ENCODE measurements around the gene CBFA2T2.
A peak's percentile ranks its signal among the peaks of the same experiment; 100 is the strongest.
"Not testable (repeated sequence)": the region's sequence is repeated elsewhere in the genome, so short reads cannot be mapped to it uniquely, and the experiment has no call there.

Gene CBFA2T2

DNA sequence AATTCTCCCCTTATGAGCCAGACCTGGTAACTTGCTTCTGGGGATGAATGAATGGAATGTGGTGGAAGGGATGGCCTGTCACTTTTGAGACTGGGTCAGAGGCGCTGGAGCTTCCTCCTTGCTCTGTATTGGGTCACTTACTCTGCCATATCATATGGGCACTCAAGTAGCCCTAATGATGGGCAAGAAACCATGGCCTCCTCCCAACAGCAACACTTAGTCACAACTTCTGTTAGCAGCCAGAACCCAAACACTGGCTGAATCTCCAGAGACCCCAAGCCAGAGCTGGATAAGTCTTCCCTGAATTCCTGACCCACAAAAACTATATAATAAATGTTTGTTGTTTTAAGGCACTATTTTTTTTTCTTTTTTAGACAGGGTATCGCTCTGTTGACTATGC lies 190.8 kb downstream of the CBFA2T2 start:
- DNase-seq (ENCODE audit: low spot score): no peak

DNA sequence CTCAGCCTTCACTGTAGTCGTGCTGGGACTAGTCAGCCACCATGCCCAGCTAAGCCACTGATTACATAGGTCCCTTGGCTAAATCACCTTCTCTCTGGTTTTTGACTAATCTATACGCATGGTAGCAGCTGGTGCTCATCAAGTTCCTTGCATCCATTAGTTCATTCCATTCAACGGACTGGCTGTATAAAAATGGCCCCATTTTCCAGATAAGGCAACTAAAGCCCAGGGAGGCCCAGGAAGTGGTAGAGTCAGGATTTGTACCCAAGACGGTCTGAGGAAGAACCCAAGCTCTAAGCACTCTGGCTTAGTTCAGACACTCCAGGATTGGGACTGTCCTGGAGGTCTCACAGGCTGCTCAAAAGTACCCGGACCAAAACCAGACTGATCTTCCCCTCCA lies 191.4 kb downstream of the CBFA2T2 start:
- DNase-seq (ENCODE audit: low spot score): no peak

DNA sequence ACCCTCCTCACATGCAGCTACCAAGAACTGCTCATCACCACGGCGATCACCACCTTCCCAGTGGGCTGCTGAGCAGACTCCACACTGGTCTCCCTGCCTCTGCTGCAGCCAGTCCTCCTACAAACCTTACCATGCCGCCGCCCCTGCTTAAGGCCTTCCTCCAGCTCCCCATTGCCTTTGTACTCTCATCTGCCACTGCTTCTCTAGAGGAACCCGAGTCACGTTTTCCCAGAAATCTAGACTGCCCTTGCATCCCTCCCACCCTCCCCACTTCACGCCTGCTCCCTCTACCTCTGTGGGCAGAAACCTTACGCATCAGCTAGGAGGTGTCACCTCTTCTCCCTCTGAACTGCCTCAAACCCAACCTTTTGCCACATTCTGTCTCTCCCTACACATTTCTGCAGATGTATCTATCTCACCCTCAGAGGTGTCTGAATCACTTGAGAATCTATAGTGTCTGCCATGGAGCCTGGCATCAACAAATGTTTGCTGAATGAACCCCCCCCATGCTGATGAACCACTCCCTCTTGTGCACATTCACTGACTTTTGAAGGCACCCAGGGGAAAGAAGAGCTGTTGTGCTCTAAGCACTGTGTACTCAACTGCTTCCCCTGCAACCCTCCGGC lies 191.9 kb downstream of the CBFA2T2 start:
- DNase-seq (ENCODE audit: low spot score): no peak

DNA sequence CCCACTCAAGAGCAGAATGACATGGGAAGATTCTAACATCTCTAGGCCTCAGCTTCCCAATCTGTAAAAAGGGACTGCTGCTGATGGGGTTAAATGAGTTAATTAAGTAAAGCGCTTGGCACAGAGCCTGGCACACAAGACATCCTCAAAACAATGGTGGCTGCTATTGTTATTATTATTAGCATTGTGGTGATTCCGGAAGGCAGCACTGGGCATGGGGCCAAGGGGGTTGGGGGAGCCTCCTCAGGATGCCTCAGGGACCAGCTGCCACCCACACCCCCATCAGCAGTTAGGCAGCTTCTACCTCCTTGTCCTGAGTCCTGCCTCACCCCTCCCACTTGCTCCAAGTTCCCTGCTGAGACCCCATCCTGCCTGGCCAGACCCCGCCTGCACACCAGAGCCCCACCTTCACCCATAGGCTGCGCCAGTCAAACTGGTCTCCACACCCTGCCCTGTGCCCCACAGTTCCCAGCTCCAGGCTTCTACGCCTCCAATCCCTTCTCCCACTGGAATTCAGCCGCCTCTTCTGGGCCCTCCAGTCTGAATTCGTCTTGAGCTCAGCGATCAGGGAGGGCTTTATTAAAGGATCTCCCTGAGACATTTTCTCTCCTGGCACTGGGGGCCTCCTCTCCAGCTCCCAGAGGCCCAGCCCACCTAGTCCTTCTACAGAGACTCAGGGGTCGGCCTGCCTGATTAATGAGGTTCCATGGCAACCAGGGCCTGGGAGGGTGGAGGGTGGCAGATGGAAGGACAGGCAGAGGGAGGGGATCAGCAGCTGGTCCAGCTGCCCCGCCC lies 194.8 kb downstream of the CBFA2T2 start:
- no peak for DNase-seq (ENCODE audit: low spot score)

DNA sequence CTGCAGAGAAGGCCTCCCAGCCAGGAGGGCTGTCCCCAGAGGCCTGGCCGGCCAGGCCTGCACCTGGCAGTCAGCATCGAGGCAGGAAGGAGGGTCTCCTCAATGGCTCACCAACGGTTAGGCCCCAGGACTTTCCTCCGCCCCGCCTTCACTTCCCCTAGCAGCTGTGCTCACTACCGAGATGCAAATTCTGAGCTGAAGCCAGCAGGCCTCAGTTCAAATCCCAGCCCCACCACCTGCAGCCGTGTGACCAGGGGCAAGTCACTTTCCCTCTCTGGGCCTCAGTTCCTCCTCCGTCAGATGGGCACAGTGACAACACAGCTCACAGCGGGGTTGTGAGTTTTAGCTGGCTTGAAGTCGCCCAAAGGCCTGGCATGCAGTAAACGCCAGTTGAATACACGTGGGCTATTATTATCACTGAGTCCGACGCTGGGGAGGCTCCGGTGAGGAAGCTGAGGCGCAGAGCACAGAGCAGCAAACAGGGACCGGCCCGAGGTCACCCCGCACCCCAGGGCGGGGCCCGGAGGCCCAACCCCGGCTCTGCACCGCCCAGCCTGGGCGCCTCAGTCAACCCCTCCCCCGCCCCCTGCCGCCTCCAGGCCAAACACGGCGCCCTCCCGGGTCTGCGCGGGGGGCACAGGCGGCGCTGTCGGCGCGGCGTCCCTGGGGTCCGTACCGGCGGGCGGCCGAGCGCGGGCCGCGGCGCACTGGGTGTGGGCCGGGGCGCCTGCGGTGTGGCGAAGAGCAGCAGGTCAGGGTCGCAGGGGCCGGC lies 195.6 kb downstream of the CBFA2T2 start:
- no peak for DNase-seq (ENCODE audit: low spot score)

DNA sequence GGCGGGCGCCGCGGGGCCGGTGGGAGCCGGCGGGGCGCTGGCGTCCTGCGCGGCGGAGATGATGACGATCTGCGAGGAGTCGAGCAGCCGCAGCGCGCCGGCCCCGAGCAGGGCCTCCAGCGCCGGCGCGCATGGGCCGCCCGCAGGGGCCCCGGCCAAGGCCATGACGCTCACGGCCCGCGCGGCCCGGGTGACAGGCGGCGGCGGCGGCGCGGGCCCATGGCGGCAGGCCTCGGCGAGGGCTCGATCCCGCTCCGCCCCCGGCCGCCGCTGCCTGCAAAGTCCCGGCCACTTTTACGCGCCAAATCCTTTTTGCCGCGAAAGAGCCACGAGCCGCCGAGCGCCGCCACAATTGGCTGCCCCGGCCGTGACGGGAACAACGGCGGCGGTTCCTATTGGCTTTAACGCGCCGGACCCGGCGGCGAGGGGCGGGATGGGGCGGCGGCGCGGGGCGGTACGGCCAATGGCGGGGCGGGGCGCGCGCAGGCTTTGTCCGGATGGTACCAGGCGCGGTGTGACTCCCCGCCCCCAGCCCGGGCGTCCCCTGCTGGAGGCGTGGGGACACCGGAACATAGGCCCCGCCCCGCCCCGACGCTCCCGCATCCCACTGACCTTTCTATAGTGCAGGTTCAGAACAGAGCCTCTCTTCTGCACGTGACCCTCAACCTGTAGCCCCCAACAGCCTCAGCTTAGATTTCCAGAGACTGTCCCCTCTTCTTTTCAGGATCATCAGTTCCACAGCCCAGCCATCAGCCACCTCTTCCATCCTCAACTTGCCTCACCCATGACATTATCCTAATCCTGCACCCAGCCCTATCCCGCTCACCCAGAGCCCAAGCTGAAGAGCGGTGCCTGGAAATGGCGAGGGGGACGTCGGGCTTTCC lies 196.4 kb downstream of the CBFA2T2 start, which contains the start of gene E2F1:
Gene E2F1, minus strand, starts transcription at position 286 of the 884 bp plus-strand sequence. Its CDS starts 121 bp downstream, at position 165.
- peak; percentile 90 for DNase-seq (ENCODE audit: low spot score)

DNA sequence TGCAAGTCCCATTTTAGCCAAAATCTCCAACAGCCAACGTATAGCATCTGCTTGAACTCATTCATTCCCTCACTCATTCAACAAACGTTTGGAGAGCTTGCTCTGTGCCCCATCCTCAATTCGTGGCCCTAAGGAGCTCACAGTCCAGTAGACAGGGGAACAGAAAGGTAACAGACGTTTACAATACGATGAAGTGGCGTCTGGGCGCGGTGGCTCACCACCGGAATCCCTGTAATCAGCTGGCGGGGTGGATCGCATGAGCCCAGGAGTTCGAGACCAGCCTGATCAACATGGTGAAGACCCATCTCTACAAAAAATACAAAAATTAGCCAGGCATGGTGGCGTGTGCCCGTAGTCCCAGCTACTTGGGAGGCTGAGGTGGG lies 197.1 kb downstream of the CBFA2T2 start:
- DNase-seq (ENCODE audit: low spot score): no peak

DNA sequence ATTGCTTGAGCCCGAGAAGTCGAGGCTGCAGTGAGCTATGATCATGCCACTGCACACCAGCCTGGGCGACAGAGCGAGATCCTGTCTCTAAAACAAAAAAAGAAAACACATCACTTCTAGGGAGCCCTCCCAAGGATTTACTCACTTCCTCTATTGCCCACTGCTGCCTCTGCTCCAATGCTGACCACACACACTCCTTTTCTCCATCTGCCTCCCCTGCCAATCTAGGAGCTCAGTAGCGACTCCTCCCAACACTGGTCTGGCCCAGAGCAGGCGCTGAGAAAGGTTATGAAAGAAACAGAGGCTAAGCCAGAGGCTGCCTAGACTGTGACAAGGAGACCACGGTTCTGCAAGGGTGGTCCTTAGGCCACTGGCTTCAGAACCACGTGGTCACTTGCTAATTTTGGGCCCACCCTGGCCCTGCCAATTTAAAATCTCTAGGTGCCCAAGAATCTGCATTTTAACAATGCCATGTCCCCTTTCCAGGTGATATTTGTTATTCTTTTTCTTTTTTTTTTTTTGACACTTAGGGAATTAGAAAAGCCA lies 197.5 kb downstream of the CBFA2T2 start:
- no peak for DNase-seq (ENCODE audit: low spot score)

DNA sequence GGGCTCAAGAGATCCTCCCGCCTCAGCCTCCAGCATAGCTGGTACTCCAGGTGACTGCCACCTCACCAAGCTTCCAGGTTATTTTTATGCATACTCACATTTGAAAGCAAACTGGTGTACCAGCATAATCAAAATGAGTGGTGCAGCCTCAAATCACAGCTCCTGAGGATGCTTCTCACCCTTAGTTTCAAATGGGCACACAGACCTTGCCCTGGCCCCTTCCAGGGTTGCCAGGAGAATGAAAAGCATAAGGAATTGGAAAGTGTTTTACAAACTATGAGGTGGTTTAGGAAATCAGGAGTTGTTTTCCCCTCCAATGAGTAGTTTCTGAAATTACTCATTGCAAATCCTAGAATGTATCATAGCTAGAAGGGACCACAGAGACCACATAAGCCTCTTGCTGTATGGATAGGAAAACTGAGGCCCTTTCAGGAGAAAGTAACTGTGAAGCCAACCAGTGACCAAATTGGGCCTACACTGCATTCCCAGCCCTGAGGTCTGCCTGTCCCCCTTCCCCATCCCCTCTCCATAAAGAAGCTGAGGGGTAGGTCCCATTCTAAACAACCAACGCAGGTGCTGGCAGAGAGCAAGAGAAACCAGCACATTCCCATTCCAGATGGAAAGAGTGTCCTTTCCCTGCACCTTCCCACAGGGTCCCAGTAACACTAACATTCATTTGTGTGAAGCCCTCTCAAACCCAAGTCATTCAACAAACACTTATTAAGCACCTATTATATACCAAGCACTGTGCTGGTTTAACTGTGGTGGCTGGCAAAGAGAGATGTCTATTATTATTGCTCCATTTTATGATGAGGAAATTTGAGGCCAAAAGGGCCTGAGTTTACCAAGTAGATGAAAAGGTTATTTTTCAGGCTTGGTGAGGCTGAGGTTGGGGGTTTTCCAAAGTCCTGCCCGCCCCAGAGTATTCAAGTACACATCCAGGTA lies 198.4 kb downstream of the CBFA2T2 start:
- DNase-seq (ENCODE audit: low spot score): no peak

DNA sequence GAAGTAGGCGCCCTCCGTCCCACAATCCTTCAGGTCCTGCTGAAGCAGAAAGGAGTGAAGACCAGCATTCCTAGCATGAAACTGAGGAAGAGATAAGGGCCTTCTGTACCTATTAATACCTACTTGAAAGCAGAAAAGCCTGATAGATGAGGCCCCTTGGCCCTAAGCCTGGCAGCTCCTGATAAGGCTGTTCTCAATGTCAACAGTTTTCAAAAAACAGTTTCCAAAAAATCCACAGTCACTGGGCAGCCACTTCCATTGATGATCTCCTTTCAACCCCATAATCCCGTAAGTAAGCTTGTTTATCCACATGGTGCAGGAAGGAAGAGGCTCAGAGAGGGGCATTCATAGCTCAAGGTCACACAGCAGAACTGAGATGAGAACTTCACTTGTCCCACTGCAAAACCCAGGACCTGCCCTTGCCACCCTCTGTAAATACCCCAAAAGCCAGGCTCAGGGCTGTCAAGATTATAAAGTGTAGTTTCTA lies 199.1 kb downstream of the CBFA2T2 start:
- DNase-seq (ENCODE audit: low spot score): no peak

DNA sequence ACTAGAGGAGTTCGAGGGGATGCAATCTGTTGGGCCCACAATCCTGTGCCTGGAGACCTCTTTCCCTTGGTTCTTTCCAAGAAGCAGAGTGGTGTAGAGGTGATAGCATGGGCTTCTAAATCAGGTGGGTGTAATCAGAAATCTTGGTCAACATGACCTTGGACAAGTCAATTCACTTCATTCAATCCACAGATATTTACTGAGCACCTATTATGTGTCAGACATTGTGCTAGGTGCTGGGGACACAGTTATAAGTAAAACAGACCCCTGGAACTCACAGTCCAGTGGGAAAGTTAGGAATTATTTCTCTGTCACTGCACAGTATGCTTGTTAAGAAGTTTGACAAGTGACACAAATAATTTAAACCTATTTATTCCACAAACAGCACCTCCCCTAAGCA lies 199.6 kb downstream of the CBFA2T2 start:
- no peak for DNase-seq (ENCODE audit: low spot score)

DNA sequence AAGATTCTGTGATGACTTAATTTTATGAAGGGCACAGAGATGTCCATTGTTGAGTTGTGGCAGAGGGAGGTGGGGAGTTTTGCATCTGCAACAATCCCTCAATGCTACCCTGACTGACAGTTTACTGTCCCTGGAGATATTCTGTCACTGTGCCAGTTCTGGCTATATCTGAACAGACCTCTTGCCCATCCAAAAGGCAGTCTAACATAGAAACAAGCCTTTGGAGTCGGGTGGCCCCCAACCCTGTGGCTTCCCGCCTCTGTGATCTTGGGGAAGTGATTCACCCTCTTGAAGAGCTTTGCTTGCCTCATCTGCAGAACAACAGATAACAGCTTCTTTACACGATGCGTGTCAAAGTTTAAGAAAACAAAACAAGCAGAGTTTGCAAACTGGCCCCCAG lies 200.1 kb downstream of the CBFA2T2 start:
- DNase-seq (ENCODE audit: low spot score): no peak

DNA sequence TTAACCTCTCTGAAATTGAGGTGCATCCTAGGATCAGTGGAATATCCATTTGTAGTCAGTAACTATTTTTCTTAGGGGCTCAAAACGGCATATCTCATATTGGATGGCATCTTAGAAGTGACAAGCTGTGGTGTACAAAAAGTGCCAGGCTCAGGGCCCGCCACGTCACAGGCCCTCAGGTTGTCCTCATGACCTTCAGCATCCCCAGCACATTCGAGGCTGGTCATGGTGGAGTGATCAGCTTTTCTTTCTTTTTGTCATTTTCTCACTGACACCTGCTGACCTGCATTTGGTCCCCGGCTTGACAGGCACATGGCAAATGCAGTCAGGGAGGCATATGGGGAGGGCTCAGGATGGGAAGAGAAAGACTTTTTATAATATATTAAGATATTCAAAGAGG lies 203.4 kb downstream of the CBFA2T2 start:
- DNase-seq (ENCODE audit: low spot score): no peak

DNA sequence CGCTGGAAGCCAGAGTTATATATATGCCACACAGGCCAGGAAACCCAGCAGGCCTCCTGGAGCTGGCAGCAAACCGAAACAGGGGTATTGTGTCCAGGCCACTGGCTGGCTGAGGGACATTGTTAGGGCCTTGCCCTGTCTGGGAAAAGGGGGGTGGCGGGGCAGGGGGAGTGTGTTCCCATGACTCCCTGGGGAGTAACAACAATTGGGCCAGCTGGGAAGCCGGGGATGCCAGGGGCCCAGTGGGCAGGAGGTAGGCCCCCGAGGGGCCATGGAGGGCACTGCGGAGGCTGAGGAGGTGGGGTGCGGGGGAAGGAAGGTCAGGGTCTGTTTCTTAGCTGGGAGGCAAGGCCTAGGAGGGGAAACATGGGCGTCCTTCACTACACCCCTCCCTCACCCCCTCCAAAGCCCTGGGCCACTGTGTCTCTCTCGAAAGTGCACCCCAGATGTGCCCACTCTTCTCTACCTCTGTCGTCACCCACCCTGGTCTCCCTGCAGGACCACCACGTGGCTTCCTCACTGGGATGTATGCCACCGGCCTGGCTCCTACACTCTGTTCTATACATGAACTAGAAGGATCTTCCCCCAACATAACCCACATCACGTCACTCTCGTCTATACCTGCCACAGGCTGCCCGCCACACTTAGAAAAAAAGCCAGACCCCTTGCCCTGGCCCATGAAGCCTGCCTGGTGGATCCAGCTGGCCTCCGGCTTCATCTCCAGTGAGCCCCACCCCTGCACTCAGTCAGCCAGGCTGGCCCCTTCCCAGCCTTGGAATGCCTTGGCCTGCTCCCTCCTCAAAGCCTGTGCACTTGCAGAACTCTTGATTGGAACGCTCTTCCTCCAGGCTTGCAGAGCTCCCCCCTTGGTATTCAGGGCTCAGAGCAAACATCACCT lies 204.1 kb downstream of the CBFA2T2 start:
- DNase-seq (ENCODE audit: low spot score): no peak

DNA sequence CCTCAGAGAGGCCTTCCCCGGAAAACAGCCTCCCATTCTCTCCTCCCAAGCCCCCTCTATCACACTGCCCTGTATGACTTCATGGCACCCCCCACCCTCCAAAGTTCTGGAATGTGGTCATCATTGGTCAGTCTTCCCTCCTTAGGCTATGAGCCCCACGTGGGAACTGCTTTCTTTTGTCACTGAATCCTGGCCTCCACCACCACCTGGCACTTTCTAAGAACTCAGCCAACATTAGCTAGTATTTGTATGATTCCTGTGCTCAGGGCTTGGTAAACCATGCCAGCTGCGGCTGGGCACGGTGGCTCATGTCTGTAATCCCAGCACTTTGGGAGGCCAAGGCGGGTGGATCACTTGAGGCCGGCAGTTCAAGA lies 204.7 kb downstream of the CBFA2T2 start:
- no peak for DNase-seq (ENCODE audit: low spot score)

DNA sequence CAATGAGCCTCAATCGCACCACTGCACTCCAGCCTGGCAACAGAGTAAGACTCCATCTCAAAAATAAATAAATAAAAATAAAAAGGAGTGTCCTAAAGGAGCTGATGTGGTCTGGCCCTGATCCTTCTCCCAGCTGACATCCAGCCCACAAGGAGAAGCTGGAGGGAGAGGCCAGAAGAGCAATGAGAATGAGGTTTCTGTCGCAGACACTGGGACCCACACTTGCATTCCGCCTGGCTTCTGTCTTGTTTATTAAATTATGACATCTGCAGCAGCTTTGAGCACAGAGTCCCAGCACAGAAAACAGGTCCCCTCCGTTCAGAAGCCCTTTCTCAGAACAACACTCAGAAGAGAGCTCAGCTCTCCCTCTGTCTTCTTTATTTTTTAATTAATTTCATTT lies 206.6 kb downstream of the CBFA2T2 start:
- no peak for DNase-seq (ENCODE audit: low spot score)

DNA sequence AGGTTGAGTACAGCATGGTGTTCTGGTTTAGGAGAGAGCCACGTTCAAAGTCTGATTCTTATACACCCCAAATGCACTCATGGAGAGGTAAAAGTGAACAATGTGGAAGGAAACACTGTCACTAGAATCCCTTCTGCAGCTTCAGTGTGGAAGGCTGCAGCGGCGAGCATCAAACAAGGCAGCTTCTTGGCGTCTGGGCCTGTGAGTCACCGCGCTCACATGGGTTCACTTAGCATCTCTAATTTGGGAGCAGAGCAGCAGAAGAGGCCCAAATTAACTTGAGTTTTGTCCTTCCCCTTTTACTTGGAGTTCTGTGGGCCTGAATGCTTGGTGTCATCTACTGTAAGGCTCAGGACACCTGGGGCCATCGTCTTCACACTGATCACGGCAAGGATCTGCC lies 207.2 kb downstream of the CBFA2T2 start:
- no peak for DNase-seq (ENCODE audit: low spot score)

DNA sequence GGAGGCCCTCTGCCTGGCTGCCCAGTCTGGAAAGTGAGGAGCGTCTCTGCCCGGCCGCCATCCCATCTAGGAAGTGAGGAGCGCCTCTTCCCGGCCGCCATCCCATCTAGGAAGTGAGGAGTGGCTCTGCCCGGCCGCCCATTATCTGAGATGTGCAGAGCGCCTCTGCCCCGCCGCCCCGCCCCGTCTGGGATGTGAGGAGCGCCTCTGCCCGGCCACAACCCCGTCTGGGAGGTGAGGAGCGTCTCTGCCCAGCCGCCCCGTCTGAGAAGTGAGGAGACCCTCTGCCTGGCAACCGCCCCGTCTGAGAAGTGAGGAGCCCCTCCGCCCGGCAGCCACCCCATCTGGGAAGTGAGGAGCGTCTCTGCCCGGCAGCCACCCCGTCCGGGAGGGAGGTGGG lies 209.1 kb downstream of the CBFA2T2 start:
- not testable (repeated sequence) for DNase-seq (ENCODE audit: low spot score)
